ENCODE measurements around the gene PRPF40B.

GRCh38 chr12:49664591-49665239 lies 41.4 kb downstream of the PRPF40B start:
- TF ChIP-seq CTCF (IDR thresholded peaks at IDR 0.05) (no peak), POLR2A (IDR thresholded peaks at IDR 0.05) (no peak)
